ENCODE results near the gene SF3B3.

GRCh38 chr16:70482624-70483023, 41.0 kb upstream of the SF3B3 start:
- TF ChIP-seq CTCF (conservative IDR thresholded peaks at IDR 0.05 in 1 of 2, IDR thresholded peaks at IDR 0.05 in 1 of 2; ENCODE audit: low read depth in 1 of 2, low read length in 2 of 2) (no peak), EZH2 (IDR thresholded peaks at IDR 0.05; ENCODE audit: low read length, missing control alignments) (no peak)
